ENCODE data around the gene INTS11.

INTS11 gene

DNA sequence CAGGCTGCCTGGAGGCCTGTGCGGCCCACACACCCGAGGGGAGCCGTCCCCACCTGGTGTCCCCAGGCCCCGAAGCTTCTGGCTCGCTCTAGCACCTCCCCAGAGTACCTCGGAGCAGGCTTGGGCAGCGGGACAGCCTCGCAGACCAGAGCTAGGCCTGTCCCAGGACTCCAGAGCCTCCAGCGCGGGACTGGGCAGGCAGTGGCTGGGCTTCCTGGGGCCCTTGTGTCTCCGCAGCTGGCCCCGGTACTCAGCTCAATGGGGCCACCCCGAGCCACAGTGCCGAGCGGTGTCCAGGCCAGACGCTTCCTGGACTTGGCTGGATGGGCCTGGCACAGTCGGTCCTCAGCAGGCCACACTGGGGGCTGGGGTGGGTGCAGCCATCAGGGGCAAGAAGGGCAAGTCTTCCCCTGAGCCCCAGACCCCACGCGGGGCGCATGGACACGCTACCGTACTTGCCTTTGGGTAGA is 39.3 kb downstream of the INTS11 start:
- no peak for DNase-seq (ENCODE audit: low read depth)

DNA sequence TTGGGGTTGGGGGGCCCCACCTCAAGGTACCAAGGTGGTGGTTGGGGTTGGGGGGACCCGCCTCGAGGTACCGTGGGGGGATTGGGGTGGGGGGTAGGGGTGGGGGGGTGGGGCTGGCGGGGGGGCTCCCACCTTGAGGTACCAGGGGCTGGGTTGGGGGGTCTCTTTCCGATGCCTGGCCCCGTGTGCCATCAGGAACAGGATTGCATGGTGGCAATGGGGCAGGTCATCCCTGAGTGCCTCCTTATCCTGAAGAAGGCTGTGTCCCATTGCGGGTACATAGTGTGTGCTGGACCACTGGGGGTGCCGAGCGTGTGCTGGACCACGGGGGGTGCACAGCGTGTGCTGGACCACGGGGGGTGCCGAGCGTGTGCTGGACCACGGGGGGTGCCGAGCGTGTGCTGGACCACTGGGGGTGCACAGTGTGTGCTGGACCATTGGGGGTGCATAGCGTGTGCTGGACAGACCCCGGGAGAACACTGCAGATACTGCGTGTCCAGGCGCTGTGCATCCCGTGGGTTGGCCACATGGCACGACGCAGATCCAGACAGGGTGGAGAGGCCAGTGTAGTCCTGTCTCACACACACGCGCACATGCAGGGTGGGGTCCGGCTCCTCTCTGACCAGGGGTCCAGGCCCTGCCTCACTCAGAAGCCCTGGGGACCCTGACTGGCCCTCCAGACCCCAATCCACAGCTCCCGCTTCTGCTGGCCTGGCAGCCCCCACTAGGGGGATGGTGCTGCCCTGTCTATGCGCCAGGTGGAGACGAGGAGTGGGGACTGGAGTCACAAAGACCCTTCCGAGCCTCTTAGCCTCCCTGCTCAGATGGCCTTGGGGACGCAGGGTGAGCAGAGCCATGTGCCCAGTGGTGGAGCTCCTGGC is 40.0 kb downstream of the INTS11 start:
- no peak for DNase-seq (ENCODE audit: low read depth)

DNA sequence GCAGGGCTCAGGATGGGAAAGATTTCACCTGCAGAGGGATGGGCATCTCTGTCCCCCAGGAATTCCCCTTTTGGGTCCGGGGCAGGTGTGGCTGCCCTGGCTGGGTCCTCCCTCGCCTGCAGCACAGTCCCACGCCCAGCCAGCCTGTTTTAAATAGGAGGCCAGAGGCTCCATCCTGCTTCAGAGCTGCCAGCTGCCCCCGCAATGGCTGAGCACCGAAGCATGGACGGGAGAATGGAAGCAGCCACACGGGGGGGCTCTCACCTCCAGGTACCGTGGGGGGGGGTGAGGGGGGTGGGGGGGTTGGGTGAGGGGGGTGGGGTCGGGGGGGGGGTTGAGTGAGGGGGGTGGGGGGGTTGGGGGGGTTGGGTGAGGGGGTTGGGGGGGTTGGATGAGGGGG is 40.6 kb downstream of the INTS11 start:
- DNase-seq (ENCODE audit: low read depth), result no peak

DNA sequence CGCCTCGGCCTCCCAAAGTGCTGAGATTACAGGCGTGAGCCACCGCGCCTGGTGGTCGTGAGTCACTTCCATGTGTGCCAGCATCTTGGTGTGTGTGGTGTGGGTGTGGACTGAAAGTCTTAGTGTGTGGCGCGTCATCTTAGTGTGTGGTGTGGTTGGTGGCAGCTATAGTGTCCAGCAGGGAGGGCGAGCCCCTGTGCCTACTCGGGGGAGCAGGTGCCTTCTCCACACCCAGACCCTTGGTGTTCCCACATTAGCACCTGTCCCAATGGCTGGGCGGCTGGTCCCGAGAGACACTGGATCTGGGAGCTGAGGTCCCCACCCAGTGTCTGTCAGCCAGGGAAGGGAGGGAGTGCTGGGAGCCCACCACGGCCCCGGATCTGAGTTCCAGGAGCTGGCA is 41.5 kb downstream of the INTS11 start:
- DNase-seq (ENCODE audit: low read depth), result no peak

DNA sequence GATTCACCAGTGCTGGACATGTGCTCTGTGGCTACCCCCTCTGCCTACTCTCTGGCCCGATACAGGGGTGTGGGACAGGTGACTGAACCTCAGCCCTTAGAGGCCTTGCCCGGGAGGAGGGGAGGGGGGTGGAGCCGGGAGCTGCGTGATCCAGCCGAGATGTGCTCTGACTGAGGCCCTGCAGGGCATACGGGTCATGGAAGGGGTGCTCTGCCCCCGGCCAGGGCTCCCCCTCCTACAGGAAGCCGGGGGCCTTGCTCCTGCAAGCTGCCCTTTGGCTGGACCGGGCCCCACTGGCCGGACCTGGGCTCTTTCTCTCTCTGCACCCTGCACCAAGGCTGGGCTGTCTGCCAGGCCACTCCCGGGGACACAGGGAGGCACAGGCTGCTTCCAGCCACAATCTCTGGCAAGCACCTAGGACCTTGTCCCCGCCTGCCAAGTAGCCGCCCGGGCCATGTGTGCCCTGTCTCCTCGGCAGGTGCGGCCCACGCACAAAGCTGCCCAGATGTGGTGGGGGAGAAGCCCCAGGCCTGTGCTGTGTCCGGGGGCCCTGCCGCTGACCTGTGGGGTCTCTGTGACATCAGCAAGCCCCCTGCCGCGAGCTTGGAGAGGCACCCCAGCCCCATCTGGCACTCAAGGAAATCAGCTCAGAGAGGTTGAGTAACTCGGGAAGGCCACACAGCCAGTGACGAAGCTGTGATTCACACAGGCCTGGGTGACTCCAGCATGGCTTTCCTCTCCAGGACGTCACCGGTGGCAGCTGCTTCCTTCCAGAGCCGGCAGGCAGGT is 42.7 kb downstream of the INTS11 start:
- DNase-seq (ENCODE audit: low read depth), result no peak

DNA sequence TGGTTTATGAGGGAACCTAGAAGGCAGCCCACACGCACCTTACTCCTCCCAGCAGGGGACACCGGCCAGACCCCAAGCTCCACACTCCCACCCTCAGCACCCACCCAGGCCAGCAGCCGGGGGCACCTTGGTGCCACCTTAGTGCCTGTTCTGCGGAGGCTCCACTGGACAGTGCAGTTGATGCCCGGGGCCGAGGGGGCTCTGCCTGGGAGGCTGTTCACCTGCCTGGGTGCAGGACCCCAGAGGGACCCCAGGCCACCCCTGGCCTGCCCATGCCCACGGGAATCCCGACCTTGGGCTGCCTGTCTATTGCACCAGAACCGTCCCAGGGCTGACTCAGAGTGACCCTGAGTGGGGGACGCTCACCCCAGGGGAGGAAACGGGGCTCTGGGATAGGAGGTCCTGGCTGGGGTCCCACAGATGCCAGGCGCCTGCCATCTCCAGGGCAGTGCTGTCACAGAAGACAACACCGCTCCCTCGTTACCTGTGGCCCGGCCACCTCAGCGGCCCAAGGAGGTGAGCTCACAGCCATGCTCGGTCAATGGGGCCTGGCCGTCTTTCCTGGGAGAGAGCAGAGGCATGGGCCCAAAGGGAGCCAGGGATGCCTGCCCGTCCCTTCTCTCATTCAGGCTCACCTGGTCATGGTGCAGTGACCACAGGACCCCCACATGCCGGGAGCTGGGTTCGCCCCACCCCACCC is 43.5 kb downstream of the INTS11 start:
- DNase-seq (ENCODE audit: low read depth), result no peak

DNA sequence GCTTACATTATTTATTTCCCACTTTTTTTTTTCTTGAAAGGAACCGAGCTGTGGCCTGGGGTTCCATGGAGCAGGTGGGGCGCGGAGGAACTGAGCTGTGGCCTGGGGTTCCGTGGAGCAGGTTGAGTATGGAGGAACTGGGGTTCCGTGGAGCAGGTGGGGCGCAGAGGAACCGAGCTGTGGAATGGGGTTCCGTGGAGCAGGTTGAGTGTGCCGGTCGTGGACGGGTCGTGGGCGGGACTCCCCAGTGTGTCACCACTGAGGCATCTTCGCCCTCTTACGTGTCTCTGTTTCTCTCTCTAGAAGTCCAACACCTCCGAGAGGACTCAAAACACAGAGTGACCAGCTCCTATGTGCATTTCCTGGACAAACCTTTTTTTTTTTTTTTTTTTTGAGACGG is 45.4 kb downstream of the INTS11 start:
- DNase-seq (ENCODE audit: low read depth), result no peak

DNA sequence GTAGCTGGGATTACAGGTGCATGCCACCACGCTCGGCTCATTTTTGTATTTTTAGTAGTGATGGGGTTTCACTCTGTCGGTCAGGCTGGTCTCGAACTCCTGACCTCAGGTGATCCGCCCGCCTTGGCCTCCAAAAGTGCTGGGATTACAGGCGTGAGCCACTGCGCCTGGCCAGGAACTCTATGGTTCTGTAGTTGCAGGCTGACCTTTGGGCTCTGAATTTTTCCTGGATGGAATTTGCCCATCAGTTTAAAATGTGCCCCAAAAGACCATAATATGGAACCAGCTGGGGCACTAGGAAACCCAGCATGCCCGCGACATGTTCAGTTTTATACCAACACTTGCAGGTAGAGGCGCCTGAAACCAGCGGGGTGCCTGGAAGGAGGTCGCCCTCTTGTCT is 45.8 kb downstream of the INTS11 start:
- no peak for DNase-seq (ENCODE audit: low read depth)

DNA sequence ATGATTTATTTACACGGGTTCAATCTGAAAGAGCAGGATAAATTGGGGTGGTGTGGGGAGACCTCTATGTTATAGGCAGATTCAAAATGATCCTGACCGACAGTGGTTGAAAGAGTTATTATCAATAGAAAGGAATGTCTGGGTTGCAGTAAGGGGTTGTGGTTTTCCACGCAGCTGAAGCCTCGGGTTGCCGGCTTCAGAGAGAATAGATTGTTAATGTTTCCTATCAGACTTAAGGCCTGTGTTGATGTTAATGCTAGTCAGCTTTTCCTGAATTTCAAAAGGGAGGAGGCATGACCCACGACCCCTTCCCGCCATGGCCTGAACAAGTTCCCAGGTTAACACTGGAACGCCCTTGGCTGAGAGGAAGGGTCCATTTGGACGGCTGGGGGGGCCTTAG is 48.6 kb downstream of the INTS11 start:
- no peak for DNase-seq (ENCODE audit: low read depth)

DNA sequence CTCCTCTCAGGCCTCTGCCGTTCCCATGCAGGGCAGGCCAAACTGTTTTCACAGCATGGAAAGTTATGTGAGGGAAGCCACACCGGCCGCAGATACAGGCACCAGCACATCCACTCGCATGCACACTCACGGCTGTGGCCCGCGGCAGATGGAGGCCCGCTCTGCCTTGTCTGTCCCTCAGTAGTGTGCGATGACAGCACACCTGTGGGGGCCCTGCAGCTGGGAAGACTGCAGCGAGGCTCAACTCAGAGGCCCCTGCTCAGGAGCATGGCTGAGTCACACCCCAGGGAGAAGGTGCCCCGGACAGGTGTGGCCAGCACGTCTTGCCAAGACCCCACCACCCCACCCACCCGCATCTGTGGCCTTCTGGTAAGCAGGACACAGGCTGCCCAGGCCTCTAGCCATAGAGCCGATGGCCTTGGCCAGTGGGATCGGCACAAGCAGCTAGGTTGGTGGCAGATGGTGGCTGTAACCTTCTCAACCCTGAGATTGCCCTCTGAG is 49.5 kb downstream of the INTS11 start:
- DNase-seq (ENCODE audit: low read depth), result no peak

DNA sequence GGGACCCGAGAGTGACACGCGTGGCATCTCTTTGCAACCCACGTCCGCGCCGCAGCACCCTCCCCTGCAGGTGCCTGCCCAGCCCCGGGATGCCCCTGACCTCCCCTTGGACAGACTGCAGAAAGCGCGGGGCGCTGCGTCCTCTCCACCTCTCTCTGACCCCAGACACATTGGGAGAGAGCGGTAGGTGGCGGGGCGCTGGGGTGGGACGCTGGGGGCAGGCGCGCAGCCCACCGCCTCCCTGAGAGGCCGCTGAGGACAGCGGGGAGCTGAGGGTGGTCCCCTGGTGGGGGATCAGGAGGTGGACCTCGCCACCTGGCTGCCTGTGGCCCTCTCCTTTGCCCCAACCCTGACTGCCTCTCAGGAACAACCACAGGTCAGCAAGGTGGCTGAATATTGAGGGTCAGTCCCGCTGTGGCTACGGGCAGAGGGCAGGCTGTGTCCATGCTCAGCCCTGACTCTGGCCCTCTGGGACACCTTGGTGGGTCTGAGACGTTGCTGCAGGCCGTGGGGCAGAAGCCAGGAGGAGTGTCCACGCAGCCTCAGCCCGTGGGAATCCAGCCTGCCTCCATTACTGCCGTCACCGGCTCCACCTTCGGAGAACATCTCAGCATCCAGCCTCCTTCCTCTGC is 50.0 kb downstream of the INTS11 start:
- DNase-seq (ENCODE audit: low read depth), result no peak

DNA sequence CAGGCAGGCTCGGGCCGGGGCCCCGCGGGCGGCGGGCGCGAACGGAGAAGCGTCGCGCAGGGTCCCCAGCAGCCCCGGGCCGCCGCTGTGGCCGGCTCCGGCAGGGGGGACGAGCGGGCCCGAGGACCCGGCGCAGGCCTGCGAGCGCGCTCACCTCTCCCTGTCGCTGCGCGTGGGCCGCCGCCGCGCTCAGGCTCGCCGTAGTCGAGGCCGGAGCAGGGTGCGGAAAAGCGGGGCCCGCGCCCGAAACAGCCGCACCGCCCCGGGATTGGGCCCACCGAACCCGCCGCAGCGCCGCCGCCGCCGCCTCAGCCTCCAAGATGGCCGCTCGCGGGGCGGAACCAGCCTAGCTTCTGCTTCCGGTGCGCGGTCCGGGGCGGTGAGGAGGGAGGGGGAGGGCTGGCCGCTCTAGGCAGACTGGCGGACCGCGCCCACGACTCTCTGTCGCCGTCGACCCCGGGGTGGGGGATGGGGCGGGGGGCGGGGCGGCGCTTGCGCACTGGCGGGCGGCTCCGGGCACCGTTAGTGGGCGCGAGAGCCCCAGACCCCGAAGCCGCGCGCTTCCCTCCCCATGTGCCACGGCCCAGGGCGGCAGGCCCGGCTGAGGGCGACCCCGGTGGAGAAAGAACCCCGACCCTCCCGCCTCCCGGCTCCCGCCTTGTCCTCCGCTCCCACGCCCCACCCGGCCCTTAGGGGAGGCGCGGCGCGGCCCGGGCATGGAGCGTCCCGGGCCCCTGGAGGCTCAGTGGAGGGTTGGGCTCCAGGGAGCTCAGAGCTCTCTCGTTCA is 50.8 kb downstream of the INTS11 start, which contains the start of gene UBE2J2:
UBE2J2 (minus strand) TSS at position 343 of the 787 bp plus-strand sequence. CDS start 5,862 bp downstream, outside the sequence.
- peak; percentile 91 for DNase-seq (ENCODE audit: low read depth)

DNA sequence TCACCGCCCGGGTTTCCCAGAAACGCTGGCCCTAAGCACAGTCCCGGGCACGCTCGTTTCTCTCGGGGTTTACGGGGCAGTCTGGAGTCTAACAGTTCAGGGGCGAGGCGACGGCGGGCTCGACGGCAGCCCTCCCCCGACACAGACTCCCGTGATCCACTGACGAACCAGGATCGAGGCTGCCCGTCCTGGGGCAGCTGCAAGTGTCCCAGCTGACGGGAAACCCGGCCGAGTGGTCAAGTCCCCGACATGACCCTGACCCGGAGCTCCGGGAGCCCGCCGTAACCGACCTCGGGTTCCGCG is 51.3 kb downstream of the INTS11 start:
- DNase-seq (ENCODE audit: low read depth), result no peak

DNA sequence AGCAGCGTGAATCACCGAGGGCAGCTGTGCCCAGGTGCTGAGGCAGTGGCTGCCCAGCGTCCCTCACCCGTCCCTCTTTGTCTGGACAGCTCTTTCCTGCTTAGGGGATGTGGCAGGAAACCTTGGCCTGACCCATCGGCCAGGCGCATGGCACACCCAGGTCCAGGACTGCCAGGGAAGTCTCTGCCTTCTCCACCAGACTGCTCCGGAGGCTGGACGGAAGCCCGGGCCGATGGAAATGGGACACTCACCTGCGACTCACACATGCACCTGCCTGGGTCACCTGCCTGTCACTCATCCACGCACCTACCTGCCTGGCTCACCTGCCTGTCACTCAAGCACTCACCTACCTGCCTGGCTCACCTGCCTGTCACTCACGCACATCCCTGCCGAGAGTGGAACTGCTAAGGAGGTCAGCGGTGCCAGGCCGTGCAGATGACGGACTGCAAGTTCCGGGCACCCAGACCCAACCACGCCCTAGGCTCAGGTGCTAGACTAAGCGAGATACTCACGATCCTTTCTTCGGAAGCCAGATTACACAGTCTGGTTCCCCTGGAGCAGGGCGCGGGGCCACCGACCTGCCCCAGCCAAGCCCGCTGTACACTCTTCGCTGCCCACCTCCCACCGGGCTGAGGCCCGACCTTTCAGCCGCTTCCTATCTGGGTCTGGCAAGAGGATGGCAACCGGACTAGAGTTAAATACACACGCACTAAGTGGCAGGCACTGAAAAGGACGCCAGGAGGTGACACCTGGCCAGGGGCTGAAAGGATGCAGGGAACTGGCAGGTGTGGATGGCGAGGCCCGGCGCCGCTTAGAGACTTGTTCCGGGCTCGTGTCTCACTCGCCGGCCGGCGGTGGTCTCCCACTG is 51.9 kb downstream of the INTS11 start:
- DNase-seq (ENCODE audit: low read depth), result no peak

DNA sequence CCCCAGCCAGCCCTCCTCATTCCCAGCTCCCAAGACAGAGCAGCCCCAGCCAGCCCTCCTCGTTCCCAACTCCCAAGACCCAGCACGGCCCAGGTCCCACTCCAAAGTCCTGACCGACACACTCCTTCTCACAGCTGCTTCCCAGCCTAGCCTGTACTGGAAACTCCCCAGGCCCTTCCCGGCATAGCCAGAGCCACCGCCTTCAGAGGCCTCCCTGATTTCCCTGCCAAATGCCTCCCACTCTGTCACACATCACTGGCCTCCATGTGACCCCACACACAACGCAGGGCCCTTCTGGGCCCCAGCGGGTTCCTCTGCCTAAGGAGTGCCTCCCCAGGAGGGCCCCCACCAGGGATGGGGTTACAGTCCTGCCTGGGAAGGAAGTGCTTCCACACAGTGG is 53.6 kb downstream of the INTS11 start:
- no peak for DNase-seq (ENCODE audit: low read depth)

DNA sequence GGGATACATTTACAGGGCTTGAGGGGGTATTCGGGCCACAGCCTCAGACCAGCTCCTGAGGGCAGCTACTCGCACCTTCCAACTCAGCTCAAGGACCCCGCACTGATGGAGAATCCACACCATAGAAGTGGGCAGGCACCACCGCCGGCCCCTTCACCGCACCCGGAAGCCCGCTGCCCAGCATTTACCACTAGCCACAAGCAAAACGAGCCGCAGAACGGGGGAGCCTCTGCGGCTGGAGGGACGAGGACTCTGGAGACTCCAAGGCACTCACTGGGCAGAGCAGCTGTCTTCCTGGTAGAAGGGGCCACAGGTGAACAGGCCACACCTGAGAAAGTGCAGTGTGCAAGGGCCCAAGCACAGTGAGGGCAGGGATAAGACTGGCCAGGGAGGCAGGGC is 56.2 kb downstream of the INTS11 start:
- no peak for DNase-seq (ENCODE audit: low read depth)

DNA sequence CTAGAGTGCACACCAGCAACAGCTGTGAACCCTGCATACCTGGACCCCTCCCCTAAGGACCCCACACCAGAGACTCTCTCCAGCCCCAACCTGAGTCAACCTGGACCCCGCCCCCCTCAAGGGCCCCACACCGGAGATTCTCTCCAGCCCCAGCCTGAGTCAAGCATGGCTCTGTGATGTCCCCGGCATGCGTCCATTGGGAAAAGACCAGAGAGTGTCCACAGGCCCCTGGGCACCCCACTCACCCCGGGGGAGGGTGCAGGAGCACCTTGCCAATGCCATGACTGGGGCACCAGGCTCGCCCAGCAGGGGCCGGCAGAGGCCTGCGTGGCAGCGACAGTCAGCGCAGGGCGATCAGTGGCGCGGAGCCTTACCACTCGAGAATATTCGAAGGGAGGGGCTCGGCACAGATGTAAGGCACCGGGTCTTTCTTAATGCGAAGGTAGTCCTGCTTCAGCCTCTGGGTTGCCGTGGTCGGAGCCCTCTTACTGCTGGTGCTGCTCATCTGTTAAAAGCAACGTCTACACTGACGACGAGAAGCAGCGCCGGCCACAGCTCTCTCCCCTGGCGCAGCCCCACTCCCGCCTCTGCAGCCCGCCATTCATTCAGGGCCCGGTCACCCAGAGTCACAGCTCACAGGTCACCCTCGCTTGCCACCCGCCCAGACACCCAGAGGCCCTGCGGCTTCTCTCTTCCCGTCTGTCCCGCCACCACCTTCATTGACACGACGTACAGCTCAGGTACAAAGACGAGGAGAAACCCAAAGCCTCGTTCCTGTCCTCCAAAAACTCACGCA is 56.8 kb downstream of the INTS11 start:
- DNase-seq (ENCODE audit: low read depth), result no peak

DNA sequence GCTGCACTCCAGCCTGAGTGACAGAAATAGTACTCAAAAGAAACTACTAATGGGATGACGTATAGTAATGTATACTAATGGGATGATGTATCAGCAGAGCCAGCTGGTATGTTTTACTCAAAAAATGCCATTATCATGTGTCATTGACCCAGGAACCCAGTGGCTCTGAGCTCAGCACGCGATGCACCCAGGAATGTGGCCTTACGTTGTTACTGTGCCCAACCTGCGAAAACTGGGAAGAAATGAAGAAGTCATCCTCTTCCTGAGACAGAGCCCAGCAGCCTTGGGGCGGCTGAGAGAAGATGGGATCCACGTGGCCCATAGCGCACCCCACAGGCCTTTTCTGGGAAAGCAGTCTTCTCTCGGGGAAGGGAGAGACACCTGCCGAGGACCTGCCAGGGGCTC is 59.6 kb downstream of the INTS11 start:
- no peak for DNase-seq (ENCODE audit: low read depth)

DNA sequence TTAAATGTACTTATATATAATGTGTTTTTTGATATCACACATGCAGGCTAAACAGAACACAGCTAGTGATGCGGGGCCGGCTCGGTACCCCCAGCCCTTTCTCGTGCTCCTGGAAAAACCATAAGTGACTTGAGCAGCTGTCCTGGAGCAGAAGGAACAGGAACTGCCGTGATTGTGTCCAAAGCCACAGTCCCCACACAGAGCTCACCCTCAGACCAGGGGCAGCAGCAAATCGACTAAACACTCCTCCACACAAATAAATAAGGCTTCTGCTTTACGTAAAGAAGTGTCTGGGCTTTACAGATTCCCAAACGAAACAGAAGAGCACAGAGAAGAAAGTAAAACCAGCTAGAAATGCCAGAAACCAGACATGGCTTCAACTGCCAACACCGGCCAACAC is 60.4 kb downstream of the INTS11 start:
- DNase-seq (ENCODE audit: low read depth), result no peak

All from stimulated activated CD8-positive, alpha-beta memory T cell treated with anti-CD3 and anti-CD28 coated beads, Interleukin-4, amount 100 ng/mL, for 24 hours (primary cell).